PC-3 (cell line): ENCODE results near the gene CLDN16.

Experiments used
- EZH2 ChIP-seq: fragments of 300-600 bp; sonication (generic); IDR thresholded peaks from one replicate; pipeline ENCODE4 v1.6.1; 2017; ENCODE audit warnings: antibody characterized with exemption, mild to moderate bottlenecking, low read length; ENCODE audit not compliant: unreplicated experiment
- EZH2phosphoT487 ChIP-seq: fragments of 300-600 bp; sonication (generic); IDR thresholded peaks from 2 replicates; pipeline ENCODE4 v1.6.1; 2018; ENCODE audit warnings: mild to moderate bottlenecking, antibody characterized with exemption, low read length, borderline replicate concordance
- TF ChIP-seq, protein P1 (sequence below): fragments of 300-600 bp; sonication (generic); conservative IDR thresholded peaks from 2 replicates; pipeline ENCODE4 v1.5.1; 2017; ENCODE audit warnings: antibody characterized with exemption, low read depth, mild to moderate bottlenecking, low read length

DNA sequence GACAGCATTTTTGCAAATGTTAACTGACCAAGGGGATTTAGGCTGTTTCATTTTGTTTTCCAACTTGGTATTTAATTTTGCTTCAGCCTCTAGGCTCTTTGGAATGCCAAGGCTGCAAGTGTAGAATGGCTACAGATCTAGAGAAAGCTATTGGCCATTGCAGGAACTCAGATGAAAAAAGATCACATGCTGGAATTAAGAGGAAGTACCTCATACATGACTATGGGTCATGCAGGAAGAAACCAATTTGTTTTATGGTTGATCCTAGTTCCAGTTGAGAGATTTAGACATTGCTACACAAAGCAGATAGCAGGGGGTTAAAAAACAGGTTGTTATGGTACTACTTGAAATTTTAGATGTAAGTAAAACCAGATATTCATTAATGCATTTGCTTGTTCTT lies 12.7 kb upstream of the CLDN16 start:
- TF ChIP-seq, protein P1, sequence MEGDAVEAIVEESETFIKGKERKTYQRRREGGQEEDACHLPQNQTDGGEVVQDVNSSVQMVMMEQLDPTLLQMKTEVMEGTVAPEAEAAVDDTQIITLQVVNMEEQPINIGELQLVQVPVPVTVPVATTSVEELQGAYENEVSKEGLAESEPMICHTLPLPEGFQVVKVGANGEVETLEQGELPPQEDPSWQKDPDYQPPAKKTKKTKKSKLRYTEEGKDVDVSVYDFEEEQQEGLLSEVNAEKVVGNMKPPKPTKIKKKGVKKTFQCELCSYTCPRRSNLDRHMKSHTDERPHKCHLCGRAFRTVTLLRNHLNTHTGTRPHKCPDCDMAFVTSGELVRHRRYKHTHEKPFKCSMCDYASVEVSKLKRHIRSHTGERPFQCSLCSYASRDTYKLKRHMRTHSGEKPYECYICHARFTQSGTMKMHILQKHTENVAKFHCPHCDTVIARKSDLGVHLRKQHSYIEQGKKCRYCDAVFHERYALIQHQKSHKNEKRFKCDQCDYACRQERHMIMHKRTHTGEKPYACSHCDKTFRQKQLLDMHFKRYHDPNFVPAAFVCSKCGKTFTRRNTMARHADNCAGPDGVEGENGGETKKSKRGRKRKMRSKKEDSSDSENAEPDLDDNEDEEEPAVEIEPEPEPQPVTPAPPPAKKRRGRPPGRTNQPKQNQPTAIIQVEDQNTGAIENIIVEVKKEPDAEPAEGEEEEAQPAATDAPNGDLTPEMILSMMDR: no peak
- no peak for TF ChIP-seq EZH2
- TF ChIP-seq EZH2phosphoT487: no peak
